Esophagus muscularis mucosa (tissue), 3 donors: Measurements from ENCODE around the gene KCNJ9.

Source experiments
- POLR2AphosphoS5 ChIP-seq, 2 donors: sonication (generic); formaldehyde crosslinking; IDR thresholded peaks; one replicate each; pipeline ENCODE4 v1.6.1; 2017; ENCODE audit warnings: antibody characterized with exemption in 2 of 2
- TF ChIP-seq, protein P1 (sequence below), 3 experiments: fragments of 200-600 bp in 2 of 3; fragments of 450-650 bp in 1 of 3; sonication (generic) in 2 of 3; IDR thresholded peaks; one replicate each; pipeline ENCODE4 v1.5.1; 2017 to 2019; ENCODE audit warnings: antibody characterized with exemption in 3 of 3, mild to moderate bottlenecking in 2 of 3, moderate library complexity in 1 of 3

GRCh38 chr1:160074865-160075264, 6.5 kb upstream of the KCNJ9 start:
- TF ChIP-seq, protein P1, sequence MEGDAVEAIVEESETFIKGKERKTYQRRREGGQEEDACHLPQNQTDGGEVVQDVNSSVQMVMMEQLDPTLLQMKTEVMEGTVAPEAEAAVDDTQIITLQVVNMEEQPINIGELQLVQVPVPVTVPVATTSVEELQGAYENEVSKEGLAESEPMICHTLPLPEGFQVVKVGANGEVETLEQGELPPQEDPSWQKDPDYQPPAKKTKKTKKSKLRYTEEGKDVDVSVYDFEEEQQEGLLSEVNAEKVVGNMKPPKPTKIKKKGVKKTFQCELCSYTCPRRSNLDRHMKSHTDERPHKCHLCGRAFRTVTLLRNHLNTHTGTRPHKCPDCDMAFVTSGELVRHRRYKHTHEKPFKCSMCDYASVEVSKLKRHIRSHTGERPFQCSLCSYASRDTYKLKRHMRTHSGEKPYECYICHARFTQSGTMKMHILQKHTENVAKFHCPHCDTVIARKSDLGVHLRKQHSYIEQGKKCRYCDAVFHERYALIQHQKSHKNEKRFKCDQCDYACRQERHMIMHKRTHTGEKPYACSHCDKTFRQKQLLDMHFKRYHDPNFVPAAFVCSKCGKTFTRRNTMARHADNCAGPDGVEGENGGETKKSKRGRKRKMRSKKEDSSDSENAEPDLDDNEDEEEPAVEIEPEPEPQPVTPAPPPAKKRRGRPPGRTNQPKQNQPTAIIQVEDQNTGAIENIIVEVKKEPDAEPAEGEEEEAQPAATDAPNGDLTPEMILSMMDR (IDR thresholded peaks at IDR 0.05), result no peak
- no peak for TF ChIP-seq POLR2AphosphoS5 (IDR thresholded peaks at IDR 0.05)
